GM12878 (cell line): ENCODE data around the gene SPIRE2. TPM values are rescaled to one million over a fixed set of nuclear protein-coding genes. Genes with fewer than 3 reads are reported as not detected.
A peak's percentile ranks its signal among the peaks of the same experiment; 100 is the strongest.

Experiments
- ASH2L ChIP-seq: fragments of 300-600, 200-600 bp; sonication (generic); IDR thresholded peaks from 2 replicates; pipeline ENCODE4 v1.6.1; 2017; ENCODE audit warnings: low read depth, mild to moderate bottlenecking, borderline replicate concordance
- ATF7 ChIP-seq: fragments of 450-650 bp; IDR thresholded peaks from 2 replicates; pipeline ENCODE4 v1.6.1; 2016; ENCODE audit warnings: low read depth, mild to moderate bottlenecking
- BHLHE40 ChIP-seq, 2 experiments: fragments of 450-650 bp in 1 of 2; IDR thresholded peaks; 2 replicates each; pipeline ENCODE4 v1.6.1; 2011 to 2017; ENCODE audit warnings: low read depth in 2 of 2, borderline replicate concordance in 1 of 2, improper control_type of control experiment in 1 of 2, low read length in 1 of 2, mild to moderate bottlenecking in 1 of 2
- CBFB ChIP-seq: IDR thresholded peaks from 2 replicates; pipeline ENCODE4 v1.6.1; 2016; ENCODE audit warnings: antibody characterized with exemption, low read depth
- CBX3 ChIP-seq: fragments of 200-600 bp; sonication (generic); IDR thresholded peaks from 2 replicates; pipeline ENCODE4 v1.6.1; 2016; ENCODE audit warnings: low read depth, borderline replicate concordance
- CHD2 ChIP-seq: IDR thresholded peaks from 2 replicates; pipeline ENCODE4 v1.6.1; 2011; ENCODE audit warnings: low read depth, low read length, improper control_type of control experiment, borderline replicate concordance
- CREB1 ChIP-seq: IDR thresholded peaks from 2 replicates; pipeline ENCODE4 v1.6.1; 2012; ENCODE audit warnings: low read depth, mild to moderate bottlenecking, inconsistent platforms
- CREM ChIP-seq: IDR thresholded peaks from 2 replicates; pipeline ENCODE4 v1.6.1; 2014; ENCODE audit warnings: antibody characterized with exemption, low read depth
- EP300 ChIP-seq, 2 experiments: fragments of 150-350 bp in 1 of 2; IDR thresholded peaks; 2 replicates each; pipeline ENCODE4 v1.6.1; 2011 to 2012; ENCODE audit warnings: low read depth in 2 of 2, low read length in 2 of 2, borderline replicate concordance in 1 of 2, improper control_type of control experiment in 1 of 2, inconsistent platforms in 1 of 2; ENCODE audit not compliant: control insufficient read depth in 1 of 2
- ESRRA ChIP-seq: IDR thresholded peaks from 2 replicates; pipeline ENCODE4 v1.6.1; 2012; ENCODE audit warnings: mild to moderate bottlenecking, low read length, improper control_type of control experiment
- EZH2 ChIP-seq: IDR thresholded peaks from 2 replicates; pipeline ENCODE4 v1.6.1; 2012; ENCODE audit warnings: low read depth, mild to moderate bottlenecking, control low read depth, inconsistent platforms, low read length, borderline replicate concordance; ENCODE audit not compliant: control insufficient read depth
- GATAD2B ChIP-seq: fragments of 450-650 bp; conservative IDR thresholded peaks from 2 replicates; pipeline ENCODE4 v1.6.1; 2017; ENCODE audit warnings: low read depth, mild to moderate bottlenecking, moderate library complexity
- HDGF ChIP-seq: fragments of 450-650 bp; IDR thresholded peaks from 2 replicates; pipeline ENCODE4 v1.6.1; 2016; ENCODE audit warnings: antibody characterized with exemption
- IKZF1 ChIP-seq: fragments of 450-650 bp; conservative IDR thresholded peaks from 2 replicates; pipeline ENCODE4 v1.6.1; 2017; ENCODE audit warnings: antibody characterized with exemption, mild to moderate bottlenecking
- IRF3 ChIP-seq: fragments of 450-650 bp; IDR thresholded peaks from 2 replicates; pipeline ENCODE4 v1.6.1; 2014; ENCODE audit warnings: mild to moderate bottlenecking
- JUNB ChIP-seq: IDR thresholded peaks from 2 replicates; pipeline ENCODE4 v1.6.1; 2016; ENCODE audit warnings: antibody characterized with exemption, mild to moderate bottlenecking
- KDM1A ChIP-seq: fragments of 200-600 bp; sonication (generic); IDR thresholded peaks from 2 replicates; pipeline ENCODE4 v1.6.1; 2016; ENCODE audit warnings: borderline replicate concordance
- MAX ChIP-seq: IDR thresholded peaks from 2 replicates; pipeline ENCODE4 v1.6.1; 2012; ENCODE audit warnings: low read depth, low read length, improper control_type of control experiment
- MXI1 ChIP-seq: fragments of 150-350 bp; IDR thresholded peaks from 2 replicates; pipeline ENCODE4 v1.6.1; 2011; ENCODE audit warnings: low read depth, mild to moderate bottlenecking, inconsistent platforms, low read length, improper control_type of control experiment
- NFIC ChIP-seq: IDR thresholded peaks from 2 replicates; pipeline ENCODE4 v1.6.1; 2012; ENCODE audit warnings: low read depth, mild to moderate bottlenecking, inconsistent platforms, low read length, moderate library complexity
- NRF1 ChIP-seq: conservative IDR thresholded peaks from 2 replicates; pipeline ENCODE4 v1.6.1; 2011; ENCODE audit warnings: mild to moderate bottlenecking, low read depth, low read length, improper control_type of control experiment
- PAX5 ChIP-seq: IDR thresholded peaks from 2 replicates; pipeline ENCODE4 v1.6.1; 2011; ENCODE audit warnings: low read depth, low read length, borderline replicate concordance
- SMAD1 ChIP-seq: fragments of 450-650 bp; IDR thresholded peaks from 2 replicates; pipeline ENCODE4 v1.6.1; 2018; ENCODE audit warnings: mild to moderate bottlenecking, low read depth; ENCODE audit not compliant: partially characterized antibody
- SREBF1 ChIP-seq: IDR thresholded peaks from 2 replicates; pipeline ENCODE4 v1.6.1; 2012; ENCODE audit warnings: mild to moderate bottlenecking, low read length
- SRF ChIP-seq, 2 experiments: IDR thresholded peaks; 2 replicates each; pipeline ENCODE4 v1.6.1; 2011; ENCODE audit warnings: low read depth in 2 of 2, low read length in 2 of 2, mild to moderate bottlenecking in 1 of 2, moderate library complexity in 1 of 2
- ZBTB4 ChIP-seq: fragments of 450-650 bp; formaldehyde crosslinking; IDR thresholded peaks from 2 replicates; pipeline ENCODE4 v1.4.0; 2022; ENCODE audit warnings: mild to moderate bottlenecking, moderate library complexity
- ZNF384 ChIP-seq: IDR thresholded peaks from 2 replicates; pipeline ENCODE4 v1.6.1; 2012; ENCODE audit warnings: low read depth, mild to moderate bottlenecking, low read length, improper control_type of control experiment, borderline replicate concordance
- ZSCAN29 ChIP-seq: fragments of 450-650 bp; IDR thresholded peaks from 2 replicates; pipeline ENCODE4 v1.6.1; 2017; ENCODE audit warnings: mild to moderate bottlenecking, moderate library complexity
- ZZZ3 ChIP-seq: IDR thresholded peaks from 2 replicates; pipeline ENCODE4 v1.6.1; 2011; ENCODE audit warnings: low read depth; ENCODE audit not compliant: control insufficient read depth, insufficient read length
- polyA plus RNA-seq, 11 experiments: library from polyadenylated mRNA; depleted of rRNA in 4 of 11; unstranded in 6 of 11; stranded (reverse) in 5 of 11; fragments of >200 nt; fragmentation: Nextera tagmentation in 4 of 11; fragmentation: Illumina TruSeq in 1 of 11; extraction: Ambion mirVana in 4 of 11; extraction: Trizol in 1 of 11; gene quantifications; 1 replicate in 1 of 11; 2 replicates in 10 of 11; pipeline versions ENCODE4 v1.2.1 to v1.2.3, GENCODE V29; 2011 to 2016; ENCODE audit warnings: inconsistent platforms in 2 of 11, missing spikeins in 2 of 11, low read depth in 1 of 11
- total RNA-seq, 4 experiments: library from RNA; depleted of rRNA in 3 of 4; stranded (reverse); fragments of >200 nt in 3 of 4; fragmentation: Illumina TruSeq in 1 of 4; extraction: Trizol in 1 of 4; gene quantifications; 2 replicates each; pipeline versions ENCODE4 v1.2.1 to v1.2.3, GENCODE V29; 2013 to 2021

The SPIRE2 gene
- total and polyA plus RNA-seq, 10 of the 15 experiments (the other 5 are each of a cell fraction or from before 2014, with no cell fraction given), result 0.03 to 0.64 (median 0.27) TPM; not detected in 1

- TF ChIP-seq ZBTB4, result no peak
- no peak for TF ChIP-seq CHD2
- TF ChIP-seq IKZF1, result peak; percentile 86
- no peak for TF ChIP-seq EZH2
- TF ChIP-seq IRF3, result no peak
- TF ChIP-seq HDGF, result peak; percentile 78
- no peak for TF ChIP-seq JUNB
- no peak for TF ChIP-seq SREBF1
- TF ChIP-seq EP300 (IDR thresholded peaks at IDR 0.05; ENCODE audit: borderline replicate concordance in 1 of 2, control insufficient read depth in 1 of 2, low read depth in 2 of 2, low read length in 2 of 2), result peak in 1 of 2 experiments; percentile 60; a peak in 1 of 4 replicates
- TF ChIP-seq GATAD2B, result peak; percentile 80; the same call in 1 of the 2 replicates
- no peak for TF ChIP-seq ASH2L
- TF ChIP-seq CREB1, result peak; percentile 68
- TF ChIP-seq CBX3, result no peak
- TF ChIP-seq PAX5, result peak; percentile 73
- no peak for TF ChIP-seq ZNF384
- TF ChIP-seq NFIC, result no peak; the same call in 1 of the 2 replicates
- peak; percentile 70 for TF ChIP-seq CREM
- TF ChIP-seq ATF7, result no peak
- TF ChIP-seq SMAD1, result no peak
- TF ChIP-seq MXI1, result peak; percentile 84
- peak; percentile 93 for TF ChIP-seq MAX
- TF ChIP-seq NRF1, result no peak
- TF ChIP-seq ZSCAN29, result no peak
- no peak for TF ChIP-seq SRF (IDR thresholded peaks at IDR 0.05; ENCODE audit: low read depth in 2 of 2, low read length in 2 of 2)
- no peak for TF ChIP-seq ZZZ3
- TF ChIP-seq BHLHE40 (IDR thresholded peaks at IDR 0.05; ENCODE audit: borderline replicate concordance in 1 of 2, low read depth in 2 of 2, low read length in 1 of 2), result peak; percentile 97 to 99
- no peak for TF ChIP-seq KDM1A
- TF ChIP-seq ESRRA, result no peak
- TF ChIP-seq CBFB, result peak; percentile 74; the same call in 1 of the 2 replicates
Measured at GRCh38 chr16:89917773-89918452, 89.6 kb downstream of the SPIRE2 start (continued).
